Regular cardiac myocyte (primary cell): Measurements from ENCODE around the gene ADNP. TPM values are rescaled to one million over a fixed set of nuclear protein-coding genes. Genes with fewer than 3 reads are reported as not detected.

Source experiments
- total RNA-seq: library from RNA; depleted of rRNA; stranded (reverse); fragments of >200 nt; gene quantifications from 2 replicates; pipeline ENCODE4 v1.2.3, GENCODE V29; 2014

The ADNP gene
- total RNA-seq: 16.5 and 18.0 TPM in 2 replicates

DNA sequence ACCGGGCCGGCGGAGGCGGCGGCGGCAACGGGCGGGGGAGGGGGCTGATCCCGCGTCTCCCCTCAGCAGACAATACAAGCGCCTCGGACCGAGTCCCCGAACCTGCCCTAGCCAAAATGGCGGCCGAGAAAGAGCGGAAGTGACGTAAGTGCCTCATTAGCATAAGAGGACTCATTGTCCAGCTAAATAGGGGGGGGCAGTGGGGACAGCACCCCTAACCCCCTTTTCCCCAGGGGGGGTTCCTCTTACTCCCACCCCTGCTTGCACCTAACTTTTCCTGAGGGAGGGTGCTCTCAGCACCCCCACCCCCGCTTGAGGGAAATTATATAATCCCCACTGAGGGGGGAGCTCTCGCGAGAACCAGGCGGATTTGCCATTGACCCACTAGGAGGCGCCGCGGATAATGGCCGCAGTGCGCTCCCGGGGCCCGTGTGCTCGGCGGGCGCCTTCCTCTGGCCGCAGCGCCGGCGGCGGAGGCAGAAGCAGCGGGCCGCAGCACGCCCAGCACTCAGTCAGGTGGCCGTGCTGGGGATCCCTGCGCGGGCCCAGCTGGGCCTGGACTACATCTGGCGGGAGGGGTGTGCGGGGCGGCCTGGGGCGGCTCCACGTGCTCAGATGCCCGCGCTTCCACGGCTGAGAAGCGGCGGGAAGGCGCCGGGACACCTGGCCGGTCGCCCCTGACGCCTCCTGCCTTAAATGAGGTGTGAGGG, at the start of gene ADNP:
TSS of gene ADNP (minus strand) at position 132 of the 710 bp plus-strand sequence. CDS start 27,441 bp downstream, outside the sequence.

DNA sequence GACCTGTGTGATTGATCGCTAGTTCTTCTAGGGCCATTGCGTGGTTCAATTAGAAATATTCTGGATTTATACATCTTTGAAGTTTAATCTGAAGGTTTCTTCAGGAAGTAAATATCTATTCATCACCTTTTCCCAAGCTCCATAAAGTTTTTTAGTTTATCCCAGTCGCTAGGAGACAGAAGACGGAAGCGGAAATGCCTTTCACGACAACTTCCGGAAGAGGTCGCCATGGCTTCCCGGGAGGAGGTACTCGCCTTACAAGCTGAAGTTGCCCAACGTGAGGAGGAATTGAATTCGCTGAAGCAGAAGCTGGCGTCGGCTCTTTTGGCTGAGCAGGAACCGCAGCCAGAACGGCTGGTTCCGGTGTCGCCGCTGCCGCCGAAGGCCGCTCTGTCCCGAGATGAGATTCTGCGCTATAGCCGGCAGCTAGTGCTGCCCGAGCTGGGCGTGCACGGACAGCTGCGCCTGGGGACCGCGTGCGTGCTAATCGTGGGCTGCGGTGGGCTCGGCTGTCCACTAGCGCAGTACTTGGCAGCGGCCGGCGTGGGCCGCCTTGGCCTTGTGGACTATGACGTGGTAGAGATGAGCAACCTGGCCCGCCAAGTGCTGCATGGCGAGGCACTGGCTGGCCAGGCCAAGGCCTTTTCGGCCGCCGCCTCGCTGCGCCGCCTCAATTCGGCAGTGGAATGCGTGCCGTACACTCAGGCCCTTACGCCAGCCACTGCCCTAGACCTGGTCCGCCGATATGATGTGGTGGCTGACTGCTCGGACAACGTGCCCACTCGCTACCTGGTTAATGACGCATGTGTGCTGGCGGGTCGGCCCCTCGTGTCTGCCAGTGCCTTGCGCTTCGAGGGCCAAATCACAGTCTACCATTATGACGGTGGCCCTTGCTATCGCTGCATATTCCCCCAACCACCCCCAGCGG, 27.6 kb upstream of the ADNP start, which contains the start of gene MOCS3:
TSS of gene MOCS3 (plus strand) at position 204 of the 928 bp plus-strand sequence. CDS start at position 229, 25 bp downstream.

DNA sequence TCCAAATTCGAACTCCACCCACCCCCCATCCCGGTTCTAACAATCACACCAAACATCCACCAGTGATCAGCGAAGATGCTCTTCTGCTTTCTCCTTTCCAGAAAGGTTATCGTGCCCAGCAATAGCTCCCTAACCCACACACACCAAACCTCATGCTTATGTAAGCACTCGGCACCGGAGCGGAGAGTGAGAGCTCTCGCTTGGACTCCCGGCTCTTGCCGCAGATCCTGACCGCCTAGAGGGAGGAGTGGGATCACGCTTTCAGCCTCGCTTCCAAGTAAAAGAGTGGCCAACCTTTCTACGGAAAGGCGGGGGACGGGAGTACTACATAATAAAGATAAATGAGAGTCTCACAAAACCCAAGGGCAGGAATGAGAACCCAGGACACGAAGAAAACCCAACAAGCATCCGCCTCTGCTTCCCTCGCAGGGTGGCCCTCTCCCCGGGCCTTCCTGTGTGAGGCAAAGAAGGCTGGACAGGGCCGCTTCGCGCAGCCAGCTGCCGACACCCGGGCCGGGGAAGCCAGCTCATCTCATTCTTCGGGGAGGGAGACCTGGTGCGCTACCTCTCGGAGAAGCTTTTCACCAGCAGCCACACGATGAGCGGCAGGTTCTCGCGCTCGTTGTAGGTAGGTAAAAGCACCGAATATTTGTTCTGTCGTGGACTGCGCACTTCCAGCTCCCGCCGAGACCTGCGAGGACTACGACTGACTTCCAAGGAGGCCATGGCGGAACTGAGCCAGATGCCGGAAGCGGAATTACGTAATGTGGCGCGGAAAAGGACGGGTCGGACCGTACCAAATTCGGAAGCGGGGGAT, 26.8 kb upstream of the ADNP start, which contains the start of gene DPM1:
TSS of gene DPM1 (minus strand) at position 735 of the 817 bp plus-strand sequence. CDS start at position 726, 9 bp downstream.

Other genes starting within 250 kb of the ADNP start
- gene RIPOR3, start 239.9 kb downstream of the ADNP start, total RNA-seq: 5.4 and 13.2 TPM in 2 replicates
- gene PARD6B, start 199.9 kb downstream of the ADNP start, total RNA-seq: 0.96 and 1.7 TPM in 2 replicates
- 15.8 and 19.6 TPM in 2 replicates for gene BCAS4, start 136.4 kb downstream of the ADNP start, total RNA-seq
- gene DPM1, start 27.1 kb upstream of the ADNP start, total RNA-seq: 88.5 and 89.0 TPM in 2 replicates
- 7.9 and 10.7 TPM in 2 replicates for gene MOCS3, start 27.4 kb upstream of the ADNP start, total RNA-seq
- 5.4 and 13.5 TPM in 2 replicates for gene KCNG1, start 91.7 kb upstream of the ADNP start, total RNA-seq